B cell (primary cell): Measurements from ENCODE around the gene LIME1. TPM values are rescaled to one million over a fixed set of nuclear protein-coding genes. Genes with fewer than 3 reads are reported as not detected.

Source experiments
- ATAC-seq: fragments of 200-7000 bp; cut with Tn5 transposase; one replicate; pipeline ENCODE4 v1.10.0; 2021; ENCODE audit warnings: low read depth, mild to moderate bottlenecking, moderate number of reproducible peaks, moderate library complexity
- CTCF ChIA-PET: fragments of 350-600 bp; sonication (Branson Sonifier 250); formaldehyde crosslinking; loops from one replicate; lab custom pipeline; 2021; ENCODE audit warnings: antibody characterized with exemption, inconsistent platforms; lab: Charles Lee
- POLR2A ChIA-PET: fragments of 350-600 bp; sonication (Branson Sonifier 250); formaldehyde crosslinking; loops from one replicate; lab custom pipeline; 2021; ENCODE audit warnings: antibody characterized with exemption; lab: Charles Lee
- DNase-seq: peaks from one replicate; pipeline ENCODE4 v3.0.0; 2013
- H2AFZ ChIP-seq: 2 replicates; pipeline ENCODE4 v1.6.1; 2012; ENCODE audit warnings: mild to moderate bottlenecking, low read depth, low read length; ENCODE audit not compliant: insufficient read depth, poor library complexity, severe bottlenecking
- H3K27ac ChIP-seq, 2 donors: 1 replicate in 1 of 2; 2 replicates in 1 of 2; pipeline ENCODE4 v1.5.1; 2012 to 2013; ENCODE audit warnings: low read length in 2 of 2, mild to moderate bottlenecking in 2 of 2, moderate library complexity in 1 of 2
- H3K27me3 ChIP-seq, 4 experiments: fragments of 200-600 bp in 1 of 4; sonication (generic) in 1 of 4; replicated peaks in 1 of 4; 1 replicate in 2 of 4; 2 replicates in 2 of 4; pipeline versions ENCODE4 v1.6.1 to v1.7.0; 2013 to 2016; ENCODE audit warnings: low read length in 3 of 4, mild to moderate bottlenecking in 2 of 4, mixed read lengths in 1 of 4, moderate library complexity in 1 of 4; ENCODE audit not compliant: insufficient read depth in 4 of 4, control insufficient read depth in 3 of 4; ENCODE audit errors: control extremely low read depth in 1 of 4
- H3K36me3 ChIP-seq, 2 experiments: replicated peaks in 1 of 2; 1 replicate in 1 of 2; 2 replicates in 1 of 2; pipeline versions ENCODE4 v1.6.1 to v1.7.1; 2013; ENCODE audit warnings: low read length in 1 of 2; ENCODE audit not compliant: insufficient read depth in 2 of 2, control insufficient read depth in 1 of 2; ENCODE audit errors: control extremely low read depth in 1 of 2, extremely low read depth in 1 of 2
- H3K4me1 ChIP-seq, 2 donors: fragments of 200-600 bp in 1 of 2; sonication (generic) in 1 of 2; 1 replicate in 1 of 2; 2 replicates in 1 of 2; pipeline versions ENCODE4 v1.5.1 to v1.6.1; 2013 to 2017; ENCODE audit warnings: low read length in 2 of 2; ENCODE audit not compliant: control insufficient read depth in 2 of 2, insufficient read depth in 2 of 2
- H3K4me2 ChIP-seq: replicated peaks from 2 replicates; pipeline ENCODE3; 2012; ENCODE audit warnings: mild to moderate bottlenecking, low read depth, low read length; ENCODE audit not compliant: poor library complexity, severe bottlenecking
- H3K4me3 ChIP-seq, 5 experiments: fragments of 200-600 bp in 1 of 5; sonication (generic) in 1 of 5; 1 replicate in 3 of 5; 2 replicates in 2 of 5; pipeline versions ENCODE4 v1.5.1 to v1.7.0; 2011 to 2016; ENCODE audit warnings: low read length in 4 of 5, mild to moderate bottlenecking in 4 of 5, low read depth in 2 of 5, control low read depth in 1 of 5, moderate library complexity in 1 of 5; ENCODE audit not compliant: insufficient read depth in 1 of 5; ENCODE audit errors: control extremely low read depth in 1 of 5, extremely low read depth in 1 of 5
- H3K79me2 ChIP-seq: fragments of 200-600 bp; sonication (generic); one replicate; pipeline ENCODE4 v1.6.0; 2016; ENCODE audit warnings: low read length; ENCODE audit not compliant: control insufficient read depth, insufficient read depth
- H3K9ac ChIP-seq: fragments of 200-600 bp; sonication (generic); 2 replicates; pipeline ENCODE4 v1.6.1; 2017; ENCODE audit warnings: mild to moderate bottlenecking, low read length, moderate library complexity
- H3K9me3 ChIP-seq, 3 donors: one replicate each; pipeline versions ENCODE4 v1.6.1 to v1.7.1; 2013; ENCODE audit warnings: low read length in 2 of 3; ENCODE audit not compliant: control insufficient read depth in 2 of 3, insufficient read depth in 1 of 3; ENCODE audit errors: control extremely low read depth in 1 of 3
- H4K20me1 ChIP-seq: 2 replicates; pipeline ENCODE4 v1.6.0; 2012; ENCODE audit warnings: mild to moderate bottlenecking, low read length; ENCODE audit not compliant: insufficient read depth, control insufficient read depth, poor library complexity, severe bottlenecking
- H3K27ac Mint-ChIP-seq: one replicate; pipeline ENCODE4 v1.8.0; 2021; ENCODE audit warnings: mixed read lengths
- H3K27me3 Mint-ChIP-seq: one replicate; pipeline ENCODE4 v1.8.0; 2021; ENCODE audit warnings: mixed read lengths
- H3K4me1 Mint-ChIP-seq: one replicate; pipeline ENCODE4 v1.8.0; 2021; ENCODE audit warnings: mixed read lengths
- H3K4me3 Mint-ChIP-seq: one replicate; pipeline ENCODE4 v1.8.0; 2021; ENCODE audit warnings: mixed read lengths
- H3K9me3 Mint-ChIP-seq: one replicate; pipeline ENCODE4 v1.8.0; 2022; ENCODE audit warnings: mixed read lengths; ENCODE audit not compliant: insufficient read depth
- EZH2 ChIP-seq: IDR thresholded peaks from 2 replicates; pipeline ENCODE4 v1.6.1; 2012; ENCODE audit warnings: borderline replicate concordance, low read depth, mild to moderate bottlenecking, moderate library complexity, low read length; ENCODE audit not compliant: insufficient read depth, poor library complexity, severe bottlenecking
- WGBS: methylation state at CpG from one replicate; pipeline ENCODE4 v1.1.5; 2013; ENCODE audit warnings: missing lambda C conversion rate; ENCODE audit not compliant: insufficient coverage; 5-methylcytosine and 5-hydroxymethylcytosine counted together
- intact Hi-C: fragments of 100-400 bp; cut with micrococcal nuclease; formaldehyde crosslinking; loops from one replicate; pipeline ENCODE4 v1.10.0; 2022
- polyA plus RNA-seq: library from polyadenylated mRNA; depleted of rRNA; stranded (reverse); fragments of >200 nt; gene quantifications from 2 replicates; pipeline ENCODE4 v1.2.3, GENCODE V29; 2012
- total RNA-seq, 2 donors: library from RNA; stranded (reverse); fragments of 120-200 nt in 1 of 2; gene quantifications; 1 replicate in 1 of 2; 2 replicates in 1 of 2; pipeline versions ENCODE4 v1.2.3 to v1.2.4, GENCODE V29; 2013 to 2022
- TF ChIP-seq, protein P1 (sequence below): fragments of 200-600 bp; IDR thresholded peaks from one replicate; pipeline ENCODE4 v1.8.0; 2022; ENCODE audit warnings: antibody characterized with exemption, mild to moderate bottlenecking

Gene LIME1
- total and polyA plus RNA-seq, 2 donors (not counting 1 experiment from before 2014, with no cell fraction given) = 14.5 to 95.2 TPM

- H3K4me1 ChIP-seq = no peaks in the 10 kb centered on the region
- H2AFZ ChIP-seq = no peak overlapping the region
- no peak overlapping the region for H3K4me2 ChIP-seq
- WGBS = 87% methylated on average over 17 of the region's 20 CpGs
- H3K4me3 Mint-ChIP-seq = no peak overlapping the region
- no peaks in the 10 kb centered on the region for H3K9me3 ChIP-seq
- no peaks in the 10 kb centered on the region for H3K4me1 Mint-ChIP-seq
- no peak overlapping the region for H3K9ac ChIP-seq
- H3K4me3 ChIP-seq = no peak overlapping the region
- H3K27me3 Mint-ChIP-seq = peaks cover 3% of the 10 kb centered on the region
- DNase-seq = no peak
- intact Hi-C loops = no loop called here
- no peaks in the 10 kb centered on the region for H3K9me3 Mint-ChIP-seq
- no peaks in the 10 kb centered on the region for H3K36me3 ChIP-seq
- no peaks in the 10 kb centered on the region for H3K27me3 ChIP-seq
- ChIA-PET POLR2A (no interaction called here), CTCF (no interaction called here)
- ATAC-seq = no peak
- H3K27ac ChIP-seq = no peak overlapping the region
- no peaks in the 10 kb centered on the region for H4K20me1 ChIP-seq
- H3K79me2 ChIP-seq = no peaks in the 10 kb centered on the region
- TF ChIP-seq, protein P1, sequence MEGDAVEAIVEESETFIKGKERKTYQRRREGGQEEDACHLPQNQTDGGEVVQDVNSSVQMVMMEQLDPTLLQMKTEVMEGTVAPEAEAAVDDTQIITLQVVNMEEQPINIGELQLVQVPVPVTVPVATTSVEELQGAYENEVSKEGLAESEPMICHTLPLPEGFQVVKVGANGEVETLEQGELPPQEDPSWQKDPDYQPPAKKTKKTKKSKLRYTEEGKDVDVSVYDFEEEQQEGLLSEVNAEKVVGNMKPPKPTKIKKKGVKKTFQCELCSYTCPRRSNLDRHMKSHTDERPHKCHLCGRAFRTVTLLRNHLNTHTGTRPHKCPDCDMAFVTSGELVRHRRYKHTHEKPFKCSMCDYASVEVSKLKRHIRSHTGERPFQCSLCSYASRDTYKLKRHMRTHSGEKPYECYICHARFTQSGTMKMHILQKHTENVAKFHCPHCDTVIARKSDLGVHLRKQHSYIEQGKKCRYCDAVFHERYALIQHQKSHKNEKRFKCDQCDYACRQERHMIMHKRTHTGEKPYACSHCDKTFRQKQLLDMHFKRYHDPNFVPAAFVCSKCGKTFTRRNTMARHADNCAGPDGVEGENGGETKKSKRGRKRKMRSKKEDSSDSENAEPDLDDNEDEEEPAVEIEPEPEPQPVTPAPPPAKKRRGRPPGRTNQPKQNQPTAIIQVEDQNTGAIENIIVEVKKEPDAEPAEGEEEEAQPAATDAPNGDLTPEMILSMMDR = no peak
- no peak for TF ChIP-seq EZH2
- no peak overlapping the region for H3K27ac Mint-ChIP-seq
Measured at GRCh38 chr20:63772781-63773518, 36.5 kb downstream of the LIME1 start.

- Mint-ChIP-seq H3K27me3 (no peaks in the 10 kb centered on the region), H3K9me3 (no peaks in the 10 kb centered on the region), H3K27ac (no peak overlapping the region), H3K4me1 (no peaks in the 10 kb centered on the region), H3K4me3 (no peak overlapping the region)
- ChIA-PET POLR2A (no interaction called here), CTCF (no interaction called here)
- WGBS = 94% methylated on average over 22 of the region's 33 CpGs
- TF ChIP-seq, protein P1 = no peak
- TF ChIP-seq EZH2 = no peak
- H3K9ac ChIP-seq = no peak overlapping the region
- no peaks in the 10 kb centered on the region for H3K79me2 ChIP-seq
- no peaks in the 10 kb centered on the region for H3K4me1 ChIP-seq
- no peak overlapping the region for H2AFZ ChIP-seq
- ATAC-seq = no peak
- intact Hi-C loops = no loop called here
- H3K27me3 ChIP-seq = no peaks in the 10 kb centered on the region
- H3K4me3 ChIP-seq = no peak overlapping the region
- no peaks in the 10 kb centered on the region for H3K9me3 ChIP-seq
- no peak for DNase-seq
- no peak overlapping the region for H3K27ac ChIP-seq
- H3K36me3 ChIP-seq = no peaks in the 10 kb centered on the region
- H4K20me1 ChIP-seq = no peaks in the 10 kb centered on the region
- H3K4me2 ChIP-seq = no peak overlapping the region
Measured at GRCh38 chr20:63773571-63774241, 37.2 kb downstream of the LIME1 start.
